ENCODE measurements around the gene FAM24B. TPM values are rescaled to one million over a fixed set of nuclear protein-coding genes. Genes with fewer than 3 reads are reported as not detected.

Gene FAM24B
- total and polyA plus RNA-seq, 2 experiments from 2014 or later: 6.5 to 14.5 TPM

DNA sequence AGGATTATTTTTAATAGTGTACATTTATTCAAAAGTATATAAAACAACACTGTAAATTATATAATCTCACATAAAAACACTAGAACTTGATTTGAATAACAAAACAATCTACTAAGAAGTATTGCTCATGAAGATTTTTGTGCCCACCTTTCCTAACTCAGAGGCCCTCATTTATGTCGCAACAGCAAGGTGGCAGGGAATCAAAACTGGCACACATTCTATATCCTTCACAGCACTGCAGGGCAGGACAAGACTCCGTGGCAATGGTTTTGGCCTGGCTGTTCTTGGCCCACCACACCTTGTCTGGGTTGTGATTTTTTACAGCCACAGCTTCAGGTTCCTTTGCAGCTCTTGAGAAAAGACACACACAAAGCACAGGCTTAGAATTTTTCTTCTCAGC, 30.3 kb downstream of the FAM24B start:
- H3K79me2 ChIP-seq (replicated peaks; ENCODE audit: insufficient read depth): 0 out of 2 replicates have a peak, but pooled peaks cover 3% of the 10 kb centered on the region
- H3K27ac ChIP-seq (ENCODE audit: low read depth): no peak overlapping the region
- no peak overlapping the region for H3K4me3 ChIP-seq
- H2AFZ ChIP-seq: no peak overlapping the region
- Mint-ChIP-seq H3K36me3 (ENCODE audit: low read depth) (peaks cover 32% of the 10 kb centered on the region), H3K4me1 (peaks cover 52% of the 10 kb centered on the region), H3K27ac (no peak overlapping the region), H3K9me3 (peaks cover 15% of the 10 kb centered on the region), H3K27me3 (ENCODE audit: insufficient read depth, low read depth, poor library complexity) (peaks cover 6% of the 10 kb centered on the region), H3K4me3 (no peak overlapping the region)
- no peak for ATAC-seq
- no peak overlapping the region for H3K4me2 ChIP-seq
- H3K27me3 ChIP-seq (ENCODE audit: insufficient read depth): no peaks in the 10 kb centered on the region
- H3F3A ChIP-seq (replicated peaks; ENCODE audit: low read depth): no peaks in the 10 kb centered on the region
- no peaks in the 10 kb centered on the region; the same call in 1 of the 2 replicates for H3K36me3 ChIP-seq (ENCODE audit: insufficient read depth)
- H3K4me1 ChIP-seq (ENCODE audit: insufficient read depth): peaks cover 5% of the 10 kb centered on the region; the same call in 1 of the 2 replicates
- no peaks in the 10 kb centered on the region for H3K9me2 ChIP-seq (ENCODE audit: insufficient read depth)
- 0 out of 2 replicates have a peak, but pooled peaks cover 3% of the 10 kb centered on the region for H4K20me1 ChIP-seq (replicated peaks; ENCODE audit: insufficient read depth)
- no peak for DNase-seq (ENCODE audit: low spot score)
- no peak for TF ChIP-seq EZH2 (IDR thresholded peaks at IDR 0.05; ENCODE audit: low read depth, unreplicated experiment)
- TF ChIP-seq, protein P1, sequence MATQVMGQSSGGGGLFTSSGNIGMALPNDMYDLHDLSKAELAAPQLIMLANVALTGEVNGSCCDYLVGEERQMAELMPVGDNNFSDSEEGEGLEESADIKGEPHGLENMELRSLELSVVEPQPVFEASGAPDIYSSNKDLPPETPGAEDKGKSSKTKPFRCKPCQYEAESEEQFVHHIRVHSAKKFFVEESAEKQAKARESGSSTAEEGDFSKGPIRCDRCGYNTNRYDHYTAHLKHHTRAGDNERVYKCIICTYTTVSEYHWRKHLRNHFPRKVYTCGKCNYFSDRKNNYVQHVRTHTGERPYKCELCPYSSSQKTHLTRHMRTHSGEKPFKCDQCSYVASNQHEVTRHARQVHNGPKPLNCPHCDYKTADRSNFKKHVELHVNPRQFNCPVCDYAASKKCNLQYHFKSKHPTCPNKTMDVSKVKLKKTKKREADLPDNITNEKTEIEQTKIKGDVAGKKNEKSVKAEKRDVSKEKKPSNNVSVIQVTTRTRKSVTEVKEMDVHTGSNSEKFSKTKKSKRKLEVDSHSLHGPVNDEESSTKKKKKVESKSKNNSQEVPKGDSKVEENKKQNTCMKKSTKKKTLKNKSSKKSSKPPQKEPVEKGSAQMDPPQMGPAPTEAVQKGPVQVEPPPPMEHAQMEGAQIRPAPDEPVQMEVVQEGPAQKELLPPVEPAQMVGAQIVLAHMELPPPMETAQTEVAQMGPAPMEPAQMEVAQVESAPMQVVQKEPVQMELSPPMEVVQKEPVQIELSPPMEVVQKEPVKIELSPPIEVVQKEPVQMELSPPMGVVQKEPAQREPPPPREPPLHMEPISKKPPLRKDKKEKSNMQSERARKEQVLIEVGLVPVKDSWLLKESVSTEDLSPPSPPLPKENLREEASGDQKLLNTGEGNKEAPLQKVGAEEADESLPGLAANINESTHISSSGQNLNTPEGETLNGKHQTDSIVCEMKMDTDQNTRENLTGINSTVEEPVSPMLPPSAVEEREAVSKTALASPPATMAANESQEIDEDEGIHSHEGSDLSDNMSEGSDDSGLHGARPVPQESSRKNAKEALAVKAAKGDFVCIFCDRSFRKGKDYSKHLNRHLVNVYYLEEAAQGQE (IDR thresholded peaks at IDR 0.05; ENCODE audit: unreplicated experiment): no peak
- TF ChIP-seq, protein P2, sequence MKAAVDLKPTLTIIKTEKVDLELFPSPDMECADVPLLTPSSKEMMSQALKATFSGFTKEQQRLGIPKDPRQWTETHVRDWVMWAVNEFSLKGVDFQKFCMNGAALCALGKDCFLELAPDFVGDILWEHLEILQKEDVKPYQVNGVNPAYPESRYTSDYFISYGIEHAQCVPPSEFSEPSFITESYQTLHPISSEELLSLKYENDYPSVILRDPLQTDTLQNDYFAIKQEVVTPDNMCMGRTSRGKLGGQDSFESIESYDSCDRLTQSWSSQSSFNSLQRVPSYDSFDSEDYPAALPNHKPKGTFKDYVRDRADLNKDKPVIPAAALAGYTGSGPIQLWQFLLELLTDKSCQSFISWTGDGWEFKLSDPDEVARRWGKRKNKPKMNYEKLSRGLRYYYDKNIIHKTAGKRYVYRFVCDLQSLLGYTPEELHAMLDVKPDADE (IDR thresholded peaks at IDR 0.05): no peak
- TF ChIP-seq, protein P3, sequence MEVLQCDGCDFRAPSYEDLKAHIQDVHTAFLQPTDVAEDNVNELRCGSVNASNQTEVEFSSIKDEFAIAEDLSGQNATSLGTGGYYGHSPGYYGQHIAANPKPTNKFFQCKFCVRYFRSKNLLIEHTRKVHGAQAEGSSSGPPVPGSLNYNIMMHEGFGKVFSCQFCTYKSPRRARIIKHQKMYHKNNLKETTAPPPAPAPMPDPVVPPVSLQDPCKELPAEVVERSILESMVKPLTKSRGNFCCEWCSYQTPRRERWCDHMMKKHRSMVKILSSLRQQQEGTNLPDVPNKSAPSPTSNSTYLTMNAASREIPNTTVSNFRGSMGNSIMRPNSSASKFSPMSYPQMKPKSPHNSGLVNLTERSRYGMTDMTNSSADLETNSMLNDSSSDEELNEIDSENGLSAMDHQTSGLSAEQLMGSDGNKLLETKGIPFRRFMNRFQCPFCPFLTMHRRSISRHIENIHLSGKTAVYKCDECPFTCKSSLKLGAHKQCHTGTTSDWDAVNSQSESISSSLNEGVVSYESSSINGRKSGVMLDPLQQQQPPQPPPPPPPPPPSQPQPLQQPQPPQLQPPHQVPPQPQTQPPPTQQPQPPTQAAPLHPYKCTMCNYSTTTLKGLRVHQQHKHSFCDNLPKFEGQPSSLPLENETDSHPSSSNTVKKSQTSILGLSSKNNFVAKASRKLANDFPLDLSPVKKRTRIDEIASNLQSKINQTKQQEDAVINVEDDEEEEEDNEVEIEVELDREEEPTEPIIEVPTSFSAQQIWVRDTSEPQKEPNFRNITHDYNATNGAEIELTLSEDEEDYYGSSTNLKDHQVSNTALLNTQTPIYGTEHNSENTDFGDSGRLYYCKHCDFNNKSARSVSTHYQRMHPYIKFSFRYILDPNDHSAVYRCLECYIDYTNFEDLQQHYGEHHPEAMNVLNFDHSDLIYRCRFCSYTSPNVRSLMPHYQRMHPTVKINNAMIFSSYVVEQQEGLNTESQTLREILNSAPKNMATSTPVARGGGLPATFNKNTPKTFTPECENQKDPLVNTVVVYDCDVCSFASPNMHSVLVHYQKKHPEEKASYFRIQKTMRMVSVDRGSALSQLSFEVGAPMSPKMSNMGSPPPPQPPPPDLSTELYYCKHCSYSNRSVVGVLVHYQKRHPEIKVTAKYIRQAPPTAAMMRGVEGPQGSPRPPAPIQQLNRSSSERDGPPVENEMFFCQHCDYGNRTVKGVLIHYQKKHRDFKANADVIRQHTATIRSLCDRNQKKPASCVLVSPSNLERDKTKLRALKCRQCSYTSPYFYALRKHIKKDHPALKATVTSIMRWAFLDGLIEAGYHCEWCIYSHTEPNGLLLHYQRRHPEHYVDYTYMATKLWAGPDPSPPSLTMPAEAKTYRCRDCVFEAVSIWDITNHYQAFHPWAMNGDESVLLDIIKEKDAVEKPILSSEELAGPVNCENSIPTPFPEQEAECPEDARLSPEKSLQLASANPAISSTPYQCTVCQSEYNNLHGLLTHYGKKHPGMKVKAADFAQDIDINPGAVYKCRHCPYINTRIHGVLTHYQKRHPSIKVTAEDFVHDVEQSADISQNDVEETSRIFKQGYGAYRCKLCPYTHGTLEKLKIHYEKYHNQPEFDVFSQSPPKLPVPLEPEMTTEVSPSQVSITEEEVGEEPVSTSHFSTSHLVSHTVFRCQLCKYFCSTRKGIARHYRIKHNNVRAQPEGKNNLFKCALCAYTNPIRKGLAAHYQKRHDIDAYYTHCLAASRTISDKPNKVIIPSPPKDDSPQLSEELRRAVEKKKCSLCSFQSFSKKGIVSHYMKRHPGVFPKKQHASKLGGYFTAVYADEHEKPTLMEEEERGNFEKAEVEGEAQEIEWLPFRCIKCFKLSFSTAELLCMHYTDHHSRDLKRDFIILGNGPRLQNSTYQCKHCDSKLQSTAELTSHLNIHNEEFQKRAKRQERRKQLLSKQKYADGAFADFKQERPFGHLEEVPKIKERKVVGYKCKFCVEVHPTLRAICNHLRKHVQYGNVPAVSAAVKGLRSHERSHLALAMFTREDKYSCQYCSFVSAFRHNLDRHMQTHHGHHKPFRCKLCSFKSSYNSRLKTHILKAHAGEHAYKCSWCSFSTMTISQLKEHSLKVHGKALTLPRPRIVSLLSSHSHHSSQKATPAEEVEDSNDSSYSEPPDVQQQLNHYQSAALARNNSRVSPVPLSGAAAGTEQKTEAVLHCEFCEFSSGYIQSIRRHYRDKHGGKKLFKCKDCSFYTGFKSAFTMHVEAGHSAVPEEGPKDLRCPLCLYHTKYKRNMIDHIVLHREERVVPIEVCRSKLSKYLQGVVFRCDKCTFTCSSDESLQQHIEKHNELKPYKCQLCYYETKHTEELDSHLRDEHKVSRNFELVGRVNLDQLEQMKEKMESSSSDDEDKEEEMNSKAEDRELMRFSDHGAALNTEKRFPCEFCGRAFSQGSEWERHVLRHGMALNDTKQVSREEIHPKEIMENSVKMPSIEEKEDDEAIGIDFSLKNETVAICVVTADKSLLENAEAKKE (CRISPR knock-in tag; IDR thresholded peaks at IDR 0.05): no peak
- TF ChIP-seq NANOG (IDR thresholded peaks at IDR 0.05; ENCODE audit: borderline replicate concordance): no peak
- TF ChIP-seq ZNF331 (CRISPR knock-in tag; IDR thresholded peaks at IDR 0.05; ENCODE audit: low read depth): no peak
- no peak for TF ChIP-seq CREB1 (CRISPR knock-in tag; IDR thresholded peaks at IDR 0.05; ENCODE audit: low read depth)
- TF ChIP-seq, protein P4, sequence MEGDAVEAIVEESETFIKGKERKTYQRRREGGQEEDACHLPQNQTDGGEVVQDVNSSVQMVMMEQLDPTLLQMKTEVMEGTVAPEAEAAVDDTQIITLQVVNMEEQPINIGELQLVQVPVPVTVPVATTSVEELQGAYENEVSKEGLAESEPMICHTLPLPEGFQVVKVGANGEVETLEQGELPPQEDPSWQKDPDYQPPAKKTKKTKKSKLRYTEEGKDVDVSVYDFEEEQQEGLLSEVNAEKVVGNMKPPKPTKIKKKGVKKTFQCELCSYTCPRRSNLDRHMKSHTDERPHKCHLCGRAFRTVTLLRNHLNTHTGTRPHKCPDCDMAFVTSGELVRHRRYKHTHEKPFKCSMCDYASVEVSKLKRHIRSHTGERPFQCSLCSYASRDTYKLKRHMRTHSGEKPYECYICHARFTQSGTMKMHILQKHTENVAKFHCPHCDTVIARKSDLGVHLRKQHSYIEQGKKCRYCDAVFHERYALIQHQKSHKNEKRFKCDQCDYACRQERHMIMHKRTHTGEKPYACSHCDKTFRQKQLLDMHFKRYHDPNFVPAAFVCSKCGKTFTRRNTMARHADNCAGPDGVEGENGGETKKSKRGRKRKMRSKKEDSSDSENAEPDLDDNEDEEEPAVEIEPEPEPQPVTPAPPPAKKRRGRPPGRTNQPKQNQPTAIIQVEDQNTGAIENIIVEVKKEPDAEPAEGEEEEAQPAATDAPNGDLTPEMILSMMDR (conservative IDR thresholded peaks at IDR 0.05; ENCODE audit: low read depth in 2 of 2): no peak
- TF ChIP-seq POLR2AphosphoS5 (IDR thresholded peaks at IDR 0.05; ENCODE audit: low read depth): no peak
- TF ChIP-seq ZNF114 (CRISPR knock-in tag; IDR thresholded peaks at IDR 0.05): no peak
- TF ChIP-seq STAT1 (IDR thresholded peaks at IDR 0.05; ENCODE audit: unreplicated experiment): no peak
- no peak for TF ChIP-seq JUNB (IDR thresholded peaks at IDR 0.05; ENCODE audit: unreplicated experiment)
- TF ChIP-seq EZH2phosphoT487 (IDR thresholded peaks at IDR 0.05; ENCODE audit: unreplicated experiment): no peak

Measured in GM23338 (cell line).